Measurements from ENCODE around the gene UNC93A. TPM values are rescaled to one million over a fixed set of nuclear protein-coding genes. Genes with fewer than 3 reads are reported as not detected.
"Not testable (repeated sequence)": the region's sequence is repeated elsewhere in the genome, so short reads cannot be mapped to it uniquely, and the experiment has no call there.

UNC93A gene
- total RNA-seq, 1 experiment from 2014 or later, result not detected

DNA sequence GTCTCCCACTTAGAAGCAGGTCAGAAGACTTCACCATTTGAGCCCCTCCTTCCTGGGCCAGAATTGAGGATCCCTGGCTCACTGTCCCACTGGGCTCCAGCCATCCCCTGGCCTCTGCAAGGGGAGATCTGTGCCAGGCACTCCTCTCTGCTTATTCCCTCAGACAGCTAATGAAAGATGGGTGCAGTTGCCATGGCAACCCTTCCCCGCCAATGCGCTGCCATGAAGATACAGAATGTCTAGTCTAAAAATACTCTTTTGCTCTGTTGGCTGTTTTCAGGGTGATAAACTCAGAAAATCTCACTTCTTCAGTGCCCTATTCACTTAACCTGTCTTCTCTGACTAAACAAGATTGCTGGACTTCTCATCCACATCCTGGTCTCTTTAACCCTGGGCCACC is 20.2 kb downstream of the UNC93A start:
- no peaks in the 10 kb centered on the region for H3K79me2 ChIP-seq (ENCODE audit: insufficient read depth, low read length)
- H3K9me3 ChIP-seq (ENCODE audit: control insufficient read depth in 1 of 2, insufficient read depth in 1 of 2, low read depth in 1 of 2, low read length in 2 of 2), result no peaks in the 10 kb centered on the region
- peaks cover 5 to 6% of the 10 kb centered on the region in 2 experiments for H3K4me1 ChIP-seq (ENCODE audit: control insufficient read depth in 1 of 2, insufficient read depth in 2 of 2, low read length in 2 of 2)
- ChIA-PET RAD21 (ENCODE audit: low non-redundant PET in 1 of 2, low total read pairs in 2 of 2, uncharacterized antibody in 2 of 2, unreplicated experiment in 2 of 2) (no interaction called here), POLR2A (no interaction called here), CTCF (no interaction called here)
- no peak overlapping the region for H3K4me3 ChIP-seq (replicated peaks in 1 of 2; ENCODE audit: low read depth in 1 of 2, low read length in 2 of 2)
- DNase-seq (ENCODE audit: low read depth, low spot score), result no peak
- no peaks in the 10 kb centered on the region for H3K9me2 ChIP-seq (ENCODE audit: insufficient read depth)
- no TSS peak for BruUV-seq (replicated peaks)
- H3K27ac ChIP-seq (ENCODE audit: low read depth, low read length), result no peak overlapping the region
- intact Hi-C loops (cut with micrococcal nuclease), result no loop called here
- H2AFZ ChIP-seq (ENCODE audit: low read depth, low read length, poor library complexity, severe bottlenecking), result no peak overlapping the region
- no peak overlapping the region for H3K9ac ChIP-seq (ENCODE audit: low read length)
- H3K4me2 ChIP-seq (ENCODE audit: low read length), result no peak overlapping the region
- ATAC-seq, result no peak
- H3K36me3 ChIP-seq (ENCODE audit: control insufficient read depth in 1 of 2, insufficient read depth in 2 of 2, low read length in 2 of 2), result no peaks in the 10 kb centered on the region
- no peaks in the 10 kb centered on the region for H4K20me1 ChIP-seq (ENCODE audit: insufficient read depth)
- TF ChIP-seq JUND (IDR thresholded peaks at IDR 0.05) (no peak), SIN3A (IDR thresholded peaks at IDR 0.05; ENCODE audit: low read depth) (no peak), FOSL1 (IDR thresholded peaks at IDR 0.05; ENCODE audit: low read depth) (no peak), ATF3 (IDR thresholded peaks at IDR 0.05) (no peak), YY1 (IDR thresholded peaks at IDR 0.05; ENCODE audit: extremely low read depth, insufficient replicate concordance, low read depth, low read length) (no peak), CBX3 (IDR thresholded peaks at IDR 0.05; ENCODE audit: low read depth) (no peak), REST (IDR thresholded peaks at IDR 0.05; ENCODE audit: low read depth) (no peak), EZH2 (IDR thresholded peaks at IDR 0.05) (no peak), SP1 (IDR thresholded peaks at IDR 0.05; ENCODE audit: low read depth) (no peak), RAD21 (IDR thresholded peaks at IDR 0.05; ENCODE audit: low read depth) (no peak), CEBPB (IDR thresholded peaks at IDR 0.05; ENCODE audit: low read depth) (no peak), CTCF (IDR thresholded peaks at IDR 0.05 in 2 of 3, conservative IDR thresholded peaks at IDR 0.05 in 1 of 3; ENCODE audit: borderline replicate concordance in 1 of 3, insufficient read depth in 1 of 3, low read depth in 2 of 3, low read length in 2 of 3) (no peak), SRF (IDR thresholded peaks at IDR 0.05; ENCODE audit: low read depth) (no peak)
- TF ChIP-seq, protein P1, sequence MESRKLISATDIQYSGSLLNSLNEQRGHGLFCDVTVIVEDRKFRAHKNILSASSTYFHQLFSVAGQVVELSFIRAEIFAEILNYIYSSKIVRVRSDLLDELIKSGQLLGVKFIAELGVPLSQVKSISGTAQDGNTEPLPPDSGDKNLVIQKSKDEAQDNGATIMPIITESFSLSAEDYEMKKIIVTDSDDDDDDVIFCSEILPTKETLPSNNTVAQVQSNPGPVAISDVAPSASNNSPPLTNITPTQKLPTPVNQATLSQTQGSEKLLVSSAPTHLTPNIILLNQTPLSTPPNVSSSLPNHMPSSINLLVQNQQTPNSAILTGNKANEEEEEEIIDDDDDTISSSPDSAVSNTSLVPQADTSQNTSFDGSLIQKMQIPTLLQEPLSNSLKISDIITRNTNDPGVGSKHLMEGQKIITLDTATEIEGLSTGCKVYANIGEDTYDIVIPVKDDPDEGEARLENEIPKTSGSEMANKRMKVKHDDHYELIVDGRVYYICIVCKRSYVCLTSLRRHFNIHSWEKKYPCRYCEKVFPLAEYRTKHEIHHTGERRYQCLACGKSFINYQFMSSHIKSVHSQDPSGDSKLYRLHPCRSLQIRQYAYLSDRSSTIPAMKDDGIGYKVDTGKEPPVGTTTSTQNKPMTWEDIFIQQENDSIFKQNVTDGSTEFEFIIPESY (IDR thresholded peaks at IDR 0.05; ENCODE audit: extremely low read depth, insufficient replicate concordance, low read length), result no peak
- peaks cover 37% of the 10 kb centered on the region for H3K27me3 ChIP-seq (ENCODE audit: insufficient read depth, low read length)

DNA sequence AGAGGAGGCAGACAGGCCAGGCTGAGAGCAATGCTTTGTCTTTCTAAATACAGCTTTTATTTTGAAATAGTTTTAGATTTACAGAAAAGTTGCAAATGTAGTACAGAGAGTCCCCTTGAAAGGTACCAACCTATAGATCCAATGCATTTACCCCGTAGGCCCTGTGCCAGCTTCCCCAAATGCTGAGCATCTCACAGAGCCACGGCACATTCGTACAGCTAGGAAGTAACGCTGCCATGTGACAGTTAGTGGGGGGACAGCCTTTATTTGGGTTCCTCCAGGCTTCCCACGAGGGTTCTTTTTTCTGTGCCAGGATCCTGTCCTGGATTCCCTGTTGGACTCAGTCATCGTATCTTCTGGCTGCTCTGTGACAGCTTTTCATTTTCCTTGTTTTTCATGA is 20.6 kb downstream of the UNC93A start:
- POLR2A ChIA-PET, CTCF ChIA-PET: not testable (repeated sequence)

More for the DNA sequence above, 20.6 kb downstream of the UNC93A start:
- H3K4me1 ChIP-seq (ENCODE audit: control insufficient read depth in 1 of 2, insufficient read depth in 2 of 2, low read length in 2 of 2); H3K4me3 ChIP-seq (replicated peaks in 1 of 2; ENCODE audit: low read depth in 1 of 2, low read length in 2 of 2); DNase-seq (ENCODE audit: low read depth, low spot score); H3K9ac ChIP-seq (ENCODE audit: low read length); intact Hi-C loops (cut with micrococcal nuclease); H3K9me2 ChIP-seq (ENCODE audit: insufficient read depth); BruUV-seq (replicated peaks); H3K36me3 ChIP-seq (ENCODE audit: control insufficient read depth in 1 of 2, insufficient read depth in 2 of 2, low read length in 2 of 2); RAD21 ChIA-PET (ENCODE audit: low non-redundant PET in 1 of 2, low total read pairs in 2 of 2, uncharacterized antibody in 2 of 2, unreplicated experiment in 2 of 2); H3K4me2 ChIP-seq (ENCODE audit: low read length); H3K79me2 ChIP-seq (ENCODE audit: insufficient read depth, low read length); H3K27ac ChIP-seq (ENCODE audit: low read depth, low read length); H4K20me1 ChIP-seq (ENCODE audit: insufficient read depth); H3K9me3 ChIP-seq (ENCODE audit: control insufficient read depth in 1 of 2, insufficient read depth in 1 of 2, low read depth in 1 of 2, low read length in 2 of 2); H2AFZ ChIP-seq (ENCODE audit: low read depth, low read length, poor library complexity, severe bottlenecking); ATAC-seq: not testable (repeated sequence)
- H3K27me3 ChIP-seq (ENCODE audit: insufficient read depth, low read length), result peaks cover 38% of the 10 kb centered on the region

Measured in HCT116 (cell line).